HL-60/S4 (cell line): ENCODE results near the gene MAP2K5.

ENCODE experiments used
- in situ Hi-C: fragments of 300-500 bp; cut with MboI; formaldehyde crosslinking; loops from 2 replicates; pipeline ENCODE4 v1.14.3; 2022; ENCODE audit warnings: low sequenced_read_pairs

MAP2K5 gene

DNA sequence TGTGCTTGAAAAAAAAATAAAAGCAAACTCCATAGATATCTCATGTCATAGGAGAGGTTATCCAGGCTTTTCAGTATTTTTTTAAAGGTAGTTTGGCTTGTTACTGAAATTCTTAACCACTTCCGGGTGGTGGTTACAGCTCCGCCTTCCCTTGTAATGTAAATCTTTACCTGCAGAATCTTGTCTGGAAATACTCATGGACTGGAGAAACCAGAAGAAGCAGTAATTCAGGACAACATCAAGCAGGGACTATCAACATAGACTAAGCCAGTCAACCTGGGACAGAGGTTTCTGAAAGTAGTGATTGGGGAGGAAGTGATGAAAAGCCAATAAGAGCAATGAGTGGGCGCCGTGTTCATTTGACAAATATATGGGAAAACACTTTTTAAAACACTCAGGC lies 203.9 kb downstream of the MAP2K5 start:
- in situ Hi-C loops, result no loop called here

DNA sequence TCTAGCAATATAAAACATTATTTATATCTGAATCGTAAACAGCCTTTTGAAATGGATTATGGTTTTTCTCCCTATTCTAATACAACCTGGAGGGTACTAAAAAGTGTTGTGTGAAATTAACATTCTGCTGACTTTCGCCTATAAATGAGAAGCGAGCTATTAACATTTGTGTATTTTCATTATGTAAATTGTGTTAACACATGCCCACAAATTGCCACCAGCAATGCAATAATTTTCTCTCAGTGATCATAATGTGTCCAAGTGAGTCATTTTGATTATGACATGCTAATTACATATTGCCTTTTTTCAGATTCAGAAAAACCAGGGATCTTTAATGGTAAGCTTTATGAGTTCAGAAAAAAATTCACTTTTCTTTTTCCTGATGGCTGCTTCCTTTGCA lies 205.4 kb downstream of the MAP2K5 start:
- in situ Hi-C loops, result no loop called here

DNA sequence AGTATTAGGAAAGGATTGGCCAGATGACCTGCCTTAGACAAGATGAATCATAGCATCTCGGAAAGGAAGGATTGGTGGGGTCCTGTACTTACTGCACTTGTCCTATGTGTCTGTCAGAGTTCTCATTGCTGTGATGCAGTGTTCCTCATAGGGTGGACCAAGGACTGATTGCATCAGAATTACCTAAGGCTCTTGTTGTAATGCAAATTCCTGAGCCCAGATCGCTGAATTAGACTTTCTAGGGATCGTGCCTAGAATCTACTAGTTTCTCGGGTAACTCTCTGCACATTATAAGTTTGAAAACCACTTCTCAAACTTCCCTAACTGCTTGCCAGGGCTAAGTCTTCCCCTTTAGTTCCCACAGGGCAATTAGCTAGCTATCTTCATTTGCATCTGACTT lies 207.9 kb downstream of the MAP2K5 start:
- in situ Hi-C loops, result no loop called here

DNA sequence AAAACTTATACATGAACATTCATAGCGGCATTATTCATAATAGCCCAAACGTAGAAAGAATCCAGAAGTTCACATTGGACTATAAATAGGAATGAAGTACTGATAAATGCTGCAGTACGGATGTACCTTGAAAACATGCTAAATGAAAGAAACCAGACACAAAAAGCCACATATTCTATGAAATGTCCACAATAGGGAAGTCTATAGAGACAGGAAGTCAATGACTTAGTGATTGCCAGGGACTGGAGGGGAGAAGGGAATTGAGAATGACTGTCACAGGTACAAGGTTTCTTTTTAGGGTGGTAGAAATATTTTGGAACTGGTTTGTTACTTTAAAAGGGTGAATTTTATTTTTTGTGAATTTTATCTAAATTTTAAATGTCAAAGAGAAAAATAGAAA lies 211.4 kb downstream of the MAP2K5 start:
- in situ Hi-C loops, result no loop called here

DNA sequence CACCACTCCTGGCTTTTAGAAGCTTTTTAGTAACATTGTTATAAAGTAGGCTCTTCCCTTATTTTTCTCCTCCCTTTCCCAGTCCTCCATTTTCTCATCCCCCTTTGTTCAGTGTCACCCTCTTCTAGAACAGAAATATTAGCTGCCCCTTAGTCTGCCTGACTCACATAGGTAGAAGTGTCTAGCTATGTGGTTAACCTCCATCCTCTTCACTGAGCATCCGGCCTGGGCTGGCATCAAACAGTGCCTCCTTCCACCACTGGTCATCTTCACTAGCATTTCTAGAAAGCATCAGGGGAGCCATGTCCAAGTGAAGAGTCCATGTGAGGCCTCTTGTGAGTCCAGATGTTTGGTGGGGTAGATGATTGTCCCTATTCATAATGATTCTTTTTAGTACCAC lies 212.8 kb downstream of the MAP2K5 start:
- in situ Hi-C loops, result no loop called here

DNA sequence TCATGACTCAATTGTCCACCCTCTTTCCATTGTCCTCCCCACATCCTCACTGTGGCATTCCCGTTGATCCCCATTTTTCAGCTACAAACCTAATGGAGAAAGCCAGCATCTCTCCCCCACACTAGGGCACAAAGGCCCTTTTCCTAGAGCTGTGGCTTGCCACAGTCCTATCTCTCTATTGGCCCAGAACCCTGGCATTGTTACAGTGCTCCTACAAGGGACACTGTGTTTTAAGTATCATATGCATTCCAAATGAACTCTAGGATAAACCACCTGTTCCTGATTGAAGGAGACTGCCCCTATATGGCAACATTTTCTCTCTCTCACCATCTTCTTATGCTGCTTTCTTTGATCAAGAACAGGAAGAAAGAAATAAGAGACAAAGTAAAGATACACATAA lies 213.4 kb downstream of the MAP2K5 start:
- in situ Hi-C loops, result no loop called here

DNA sequence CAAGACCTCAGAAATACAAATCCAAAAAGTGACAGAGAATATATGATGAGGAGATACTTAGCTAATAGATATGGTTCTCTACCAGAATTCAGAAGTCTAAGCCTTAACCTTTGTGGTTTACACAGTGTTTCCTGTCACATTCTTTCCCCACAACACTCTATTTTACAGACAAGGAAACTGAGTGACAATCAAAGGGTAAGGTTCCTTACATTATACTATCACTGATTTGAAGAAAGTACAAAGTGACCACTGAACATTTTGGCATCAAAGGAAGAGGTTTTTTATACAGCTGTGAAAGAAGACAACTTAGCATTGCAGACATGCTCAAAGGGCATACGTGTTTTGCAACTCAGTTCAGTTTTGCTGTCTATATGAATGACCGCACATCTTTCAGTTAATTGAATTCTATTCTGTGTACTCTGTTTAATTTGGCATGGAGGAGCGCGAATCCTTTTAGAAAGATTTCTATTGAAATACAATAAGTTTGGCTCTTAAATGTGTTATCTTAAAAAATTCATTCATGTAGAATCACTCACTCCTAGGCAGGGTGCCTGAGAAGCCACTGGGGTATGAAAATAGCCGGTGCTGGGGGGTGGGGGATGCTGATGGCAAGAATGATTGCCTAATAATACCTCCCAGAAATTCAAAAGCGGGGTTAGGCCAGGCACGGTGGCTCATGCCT lies 216.3 kb downstream of the MAP2K5 start:
- in situ Hi-C loops, result no loop called here

DNA sequence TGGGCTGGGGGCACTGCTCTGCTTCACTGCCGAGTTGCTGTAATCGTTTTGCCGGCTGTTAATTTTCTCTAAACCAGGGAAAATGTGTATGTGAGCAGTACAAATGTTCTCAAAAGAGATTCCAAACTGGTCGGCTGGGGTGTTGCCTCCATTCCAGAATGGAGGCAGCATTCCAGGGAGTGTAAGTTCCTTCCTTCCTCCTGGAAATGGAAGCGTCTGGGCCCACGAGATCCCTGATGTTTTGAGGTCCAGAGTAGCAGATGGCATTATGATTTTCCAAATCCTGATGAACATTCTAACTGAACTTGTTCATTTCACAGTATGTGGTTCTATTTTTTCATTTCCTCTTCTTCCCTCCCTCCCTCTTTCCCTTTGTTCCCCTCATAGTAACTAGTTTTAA lies 218.4 kb downstream of the MAP2K5 start:
- in situ Hi-C loops, result no loop called here

DNA sequence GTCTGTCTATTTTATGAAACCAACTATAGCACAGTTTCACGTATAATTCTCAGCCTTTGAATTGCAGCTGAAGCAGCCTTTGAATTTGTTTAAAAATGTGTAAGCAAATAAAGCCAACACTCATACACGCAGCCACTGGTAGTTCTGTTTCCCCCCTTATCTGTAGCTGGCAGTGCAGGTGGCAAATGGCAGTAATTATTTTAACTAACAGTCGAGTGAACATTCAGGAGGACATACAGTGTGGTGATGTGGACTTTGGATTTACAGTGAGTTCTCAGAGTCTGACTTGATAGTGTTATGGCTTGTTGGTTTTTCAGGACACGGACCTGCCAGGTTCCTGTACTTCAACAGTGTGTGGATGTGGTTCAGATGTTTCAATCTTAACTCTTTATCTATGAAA lies 218.8 kb downstream of the MAP2K5 start:
- in situ Hi-C loops, result no loop called here

DNA sequence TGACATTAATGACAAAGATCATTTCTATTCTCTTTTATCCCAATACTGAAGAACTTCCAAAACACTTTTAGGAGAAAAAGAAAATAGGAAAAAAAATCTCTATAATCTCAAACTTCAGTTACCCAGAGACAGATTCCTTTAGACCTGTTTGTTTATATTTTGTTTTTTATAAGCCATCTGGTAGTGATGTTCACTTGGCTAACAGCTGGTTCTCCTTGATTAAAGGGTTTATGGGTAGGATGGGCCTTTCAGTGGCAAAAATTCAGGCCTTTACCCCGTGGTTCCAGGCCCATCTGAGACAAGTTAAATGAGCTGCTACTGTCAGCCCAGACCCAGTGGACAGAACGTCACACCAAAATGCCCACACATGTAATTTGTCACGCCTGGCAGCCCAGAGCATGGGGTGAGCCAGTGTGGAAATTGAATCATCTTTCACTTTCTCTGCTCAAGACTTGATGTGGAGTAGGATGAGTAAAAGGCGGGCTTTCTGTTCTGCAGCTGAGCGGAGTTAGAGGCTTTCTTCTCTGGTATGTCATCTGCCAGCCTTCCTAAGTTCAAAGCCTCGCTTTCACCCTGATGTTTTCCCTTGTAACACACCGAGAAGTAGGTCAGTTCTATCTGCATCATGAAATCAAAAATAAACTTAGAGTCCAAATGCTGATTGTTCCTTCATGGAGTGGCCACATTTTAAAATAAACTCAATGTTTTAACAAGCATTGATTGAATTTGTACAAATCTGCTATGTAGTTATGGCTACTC lies 220.3 kb downstream of the MAP2K5 start:
- in situ Hi-C loops, result no loop called here

DNA sequence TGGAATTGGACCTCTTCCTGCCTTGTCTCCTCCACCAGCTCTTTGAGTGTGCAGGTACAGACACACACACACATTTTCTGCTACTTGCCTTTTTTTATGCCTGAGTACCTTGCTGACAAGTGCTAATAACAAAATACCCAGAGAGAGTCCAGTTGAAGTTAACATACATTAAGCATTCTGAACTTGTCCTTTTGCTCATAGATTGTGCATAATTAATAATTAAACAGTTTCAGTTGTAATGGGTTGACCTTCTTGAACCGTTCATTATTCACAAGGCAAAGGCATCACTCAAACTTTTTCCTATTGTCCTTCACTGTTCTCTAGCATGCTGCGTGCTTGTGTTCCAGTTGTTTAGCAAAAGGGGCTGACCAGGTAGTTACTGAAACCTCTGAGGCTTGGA lies 223.2 kb downstream of the MAP2K5 start:
- in situ Hi-C loops, result no loop called here

DNA sequence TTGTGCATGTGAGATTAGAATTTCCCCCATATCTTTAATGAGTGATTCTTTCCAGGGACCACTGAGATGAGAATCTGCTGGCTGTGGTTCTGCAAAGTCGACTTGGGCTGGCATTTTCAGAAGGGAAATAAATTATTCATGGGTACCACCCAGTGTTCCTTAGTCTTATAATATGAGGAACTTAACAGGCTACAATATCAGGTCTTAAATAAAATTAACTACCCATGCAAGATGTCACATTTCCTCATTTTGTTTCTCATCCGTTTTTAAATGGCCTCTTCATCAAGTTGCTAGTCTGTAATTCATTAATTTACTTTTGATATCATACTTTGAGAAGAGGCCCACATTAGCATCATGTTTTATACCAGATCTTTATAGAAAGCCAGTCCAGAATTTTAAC lies 224.5 kb downstream of the MAP2K5 start:
- in situ Hi-C loops, result no loop called here

DNA sequence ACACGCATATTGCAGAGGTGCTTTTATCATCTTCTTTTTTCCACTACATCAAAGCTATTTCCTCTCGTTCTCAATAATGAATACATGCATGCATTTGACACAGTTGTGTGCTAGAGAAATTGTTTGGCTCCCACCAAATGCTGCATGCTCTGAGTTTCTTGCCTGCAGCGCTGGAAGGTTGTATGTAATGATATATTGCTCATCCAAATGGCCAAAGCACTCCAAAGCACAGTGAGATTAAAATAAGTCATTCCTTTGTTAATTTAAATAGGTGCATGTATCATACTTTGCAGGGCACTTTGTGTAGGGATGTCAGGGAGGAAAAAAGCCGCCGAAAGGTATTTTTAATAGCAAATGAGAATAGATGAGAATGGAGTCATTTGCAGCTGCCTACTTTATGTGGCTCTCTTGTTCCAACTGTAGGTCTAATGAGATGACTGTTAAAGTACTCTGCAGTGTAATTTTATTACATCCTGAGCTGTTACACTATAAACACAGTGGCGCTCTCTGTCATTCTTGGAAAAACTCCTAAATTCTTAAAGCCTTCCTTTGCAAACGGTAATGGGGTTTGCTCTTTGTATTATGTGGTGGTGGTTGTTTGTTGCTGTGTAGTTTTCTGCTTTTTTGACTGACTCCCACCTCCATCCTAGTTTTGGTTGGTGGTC lies 225.9 kb downstream of the MAP2K5 start:
- in situ Hi-C loops, result no loop called here

DNA sequence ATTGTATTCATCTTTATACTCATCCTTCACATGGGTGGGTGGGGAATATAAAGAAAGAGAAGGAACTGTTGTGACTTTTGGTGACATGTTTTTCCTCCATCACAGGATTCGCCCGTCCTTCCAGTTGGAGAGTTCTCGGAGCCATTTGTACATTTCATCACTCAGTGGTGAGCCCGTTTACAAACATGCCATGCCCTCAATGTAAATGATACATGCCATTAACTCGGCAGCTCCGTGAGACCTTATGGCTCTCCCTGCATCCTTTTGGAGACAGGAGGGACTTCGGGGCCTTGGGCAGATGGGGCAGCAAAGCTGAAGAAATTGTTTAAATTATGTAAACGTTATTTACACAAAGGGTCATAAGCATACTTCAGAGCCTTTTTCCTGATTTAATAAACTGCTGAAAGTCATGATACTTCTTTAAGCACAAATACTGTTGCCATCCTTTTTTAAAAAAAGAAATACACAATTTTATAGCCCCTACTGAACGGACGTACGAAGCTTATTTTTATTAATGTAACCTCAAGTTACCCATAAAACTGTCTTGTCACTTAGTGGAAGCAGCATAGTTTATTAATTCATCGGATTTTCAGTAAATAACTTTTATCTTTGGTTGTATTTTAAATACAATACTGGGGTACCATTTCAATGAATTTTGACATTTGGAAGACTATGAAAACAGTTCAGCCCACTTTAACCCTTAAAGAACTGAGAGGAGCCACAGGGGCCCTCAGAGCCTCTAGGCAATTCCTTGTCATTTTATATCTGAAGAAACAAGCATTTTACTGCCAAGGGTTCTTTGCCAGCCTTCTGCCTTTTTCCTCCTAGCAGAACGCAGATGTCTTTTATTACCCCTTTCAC lies 227.2 kb downstream of the MAP2K5 start:
- in situ Hi-C loops, result no loop called here

DNA sequence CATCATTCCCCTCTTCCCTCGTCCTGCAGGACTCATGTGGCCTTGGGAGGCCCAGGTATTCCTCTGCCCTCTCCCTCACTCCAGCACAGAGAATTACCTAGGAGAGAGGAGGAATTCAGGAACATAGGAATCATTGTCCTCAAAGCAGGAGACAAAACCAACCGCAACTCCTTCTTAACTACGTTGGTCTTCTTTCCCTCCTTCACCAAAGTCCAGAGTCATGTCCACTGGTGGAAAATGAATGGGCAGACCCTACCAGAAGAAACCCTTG lies 227.8 kb downstream of the MAP2K5 start:
- in situ Hi-C loops, result no loop called here

DNA sequence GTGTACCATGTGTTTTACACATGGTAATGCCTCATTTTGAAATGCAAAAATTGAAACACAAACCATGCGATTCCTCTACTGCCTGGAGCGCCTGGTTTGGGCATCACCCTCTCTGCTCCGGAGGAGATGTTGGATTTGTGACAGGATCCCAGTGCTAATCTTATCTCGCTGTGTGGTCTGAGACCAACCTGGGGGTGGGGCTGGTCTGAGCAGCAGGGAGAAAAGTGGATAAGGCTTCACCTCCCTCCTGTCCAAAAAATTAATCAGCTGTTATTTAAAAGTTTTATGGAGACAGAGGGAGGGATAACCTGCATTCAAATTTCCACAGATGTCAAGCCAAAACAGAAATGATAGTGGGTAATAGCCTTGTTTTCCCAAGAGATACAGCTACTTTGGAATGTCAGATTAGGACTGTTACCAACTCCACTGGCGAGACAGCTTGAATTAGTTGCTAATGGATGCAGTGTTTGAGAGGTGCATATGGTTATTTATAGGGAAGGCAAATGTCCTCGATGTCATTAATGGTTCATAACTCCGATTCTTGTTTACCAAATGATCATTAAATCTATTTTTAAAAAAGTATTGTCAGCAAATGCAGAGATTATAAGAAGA lies 228.8 kb downstream of the MAP2K5 start:
- in situ Hi-C loops, result no loop called here

DNA sequence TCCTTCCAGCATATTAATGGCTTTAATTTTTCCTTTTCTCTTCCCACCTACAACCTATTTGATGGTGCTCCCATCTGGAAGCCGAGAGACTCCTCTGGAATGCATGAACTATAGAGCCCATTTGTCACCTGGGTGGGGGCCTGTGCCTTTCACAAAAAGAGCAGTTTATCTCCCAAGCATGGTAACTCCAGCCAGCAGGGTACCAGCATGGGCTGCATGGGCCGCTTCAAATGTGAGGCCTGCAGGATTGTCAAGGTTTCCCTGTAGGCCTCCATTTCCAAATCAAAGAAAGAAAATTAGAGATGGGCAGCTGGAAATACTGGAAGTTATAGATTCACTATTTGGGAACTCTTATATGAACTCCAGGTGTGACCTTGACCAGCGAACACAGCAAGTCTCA lies 232.1 kb downstream of the MAP2K5 start:
- in situ Hi-C loops, result no loop called here

DNA sequence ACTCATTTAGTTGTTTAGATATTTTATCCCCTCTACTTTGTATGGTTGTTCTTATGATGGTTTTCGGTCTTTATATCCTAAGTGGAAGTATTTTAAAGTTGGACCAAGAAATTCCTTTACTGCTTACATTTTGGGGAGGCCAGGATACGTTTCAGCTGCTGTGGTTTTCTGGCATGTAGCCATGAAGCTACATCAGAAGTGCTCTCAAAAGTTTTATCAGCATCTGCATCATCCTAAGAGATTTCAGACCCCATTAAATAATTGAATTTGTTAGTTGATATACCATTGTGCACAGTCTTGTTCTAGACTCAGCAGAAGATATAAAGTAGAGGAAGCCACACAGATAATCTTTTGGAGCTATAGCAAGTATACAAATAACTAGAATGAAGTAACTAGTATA lies 232.7 kb downstream of the MAP2K5 start:
- in situ Hi-C loops, result no loop called here

DNA sequence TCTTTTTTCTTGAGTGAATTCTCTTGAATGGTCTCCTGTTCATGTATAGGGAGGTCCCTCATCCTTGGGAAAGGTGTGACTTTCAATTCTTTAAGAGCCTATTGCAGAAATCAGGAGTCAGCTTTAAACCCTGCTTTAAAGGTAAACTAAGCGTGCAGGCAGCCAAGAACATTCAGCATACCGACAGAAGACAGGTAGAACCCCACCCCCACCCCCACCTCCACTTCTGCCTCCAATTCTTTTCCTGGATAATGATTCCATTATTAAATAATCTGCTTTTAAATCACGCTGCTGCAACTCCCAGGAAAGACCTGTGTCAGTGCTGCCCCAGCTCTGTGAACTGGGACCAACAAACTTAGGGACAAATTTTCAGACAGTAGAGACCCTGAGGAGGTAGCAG lies 233.5 kb downstream of the MAP2K5 start:
- in situ Hi-C loops, result no loop called here

DNA sequence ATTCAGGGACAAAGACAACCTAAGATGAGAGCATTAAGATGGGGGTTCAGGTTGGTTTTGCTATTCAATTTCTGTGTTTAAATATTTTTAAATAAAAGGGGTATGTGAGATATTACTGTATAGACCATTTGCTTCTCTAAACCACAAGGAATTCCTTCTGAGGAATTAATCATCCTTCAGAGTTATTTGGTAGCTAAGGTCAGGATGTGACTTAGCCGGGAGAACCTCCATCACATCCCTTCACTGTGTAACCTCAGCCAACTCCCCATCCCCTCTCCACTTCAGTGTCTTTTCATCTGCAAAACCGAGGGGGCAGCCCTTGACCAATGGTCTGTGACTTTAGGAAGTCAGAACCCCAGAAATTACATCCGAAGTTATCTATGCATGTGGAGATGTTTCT lies 234.1 kb downstream of the MAP2K5 start:
- in situ Hi-C loops, result no loop called here

DNA sequence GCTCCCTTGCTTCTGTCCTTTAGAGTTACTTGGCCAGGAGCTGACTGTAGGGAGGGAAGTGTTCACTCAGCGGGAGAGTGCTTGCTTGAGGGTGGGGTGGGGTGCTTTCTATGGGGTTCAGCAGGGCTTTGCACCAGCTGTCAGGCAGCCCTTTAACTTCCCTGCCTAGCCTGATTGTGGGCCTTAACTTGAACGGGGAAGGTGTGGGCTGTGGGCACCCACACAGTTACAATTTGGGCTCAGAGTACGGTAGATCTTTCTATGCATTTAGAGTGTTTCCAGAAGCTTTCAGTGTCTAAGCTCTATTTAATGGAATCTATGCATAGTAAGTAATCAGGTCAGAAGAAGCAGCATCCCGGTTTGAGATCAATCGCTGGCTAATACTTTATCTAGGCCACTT lies 234.6 kb downstream of the MAP2K5 start:
- in situ Hi-C loops, result no loop called here
